Measurements from ENCODE around the gene CP. TPM values are rescaled to one million over a fixed set of nuclear protein-coding genes. Genes with fewer than 3 reads are reported as not detected.

Gene CP
- total and polyA plus RNA-seq, 12 donors, result 1.3 to 22.7 (median 3.5) TPM

DNA sequence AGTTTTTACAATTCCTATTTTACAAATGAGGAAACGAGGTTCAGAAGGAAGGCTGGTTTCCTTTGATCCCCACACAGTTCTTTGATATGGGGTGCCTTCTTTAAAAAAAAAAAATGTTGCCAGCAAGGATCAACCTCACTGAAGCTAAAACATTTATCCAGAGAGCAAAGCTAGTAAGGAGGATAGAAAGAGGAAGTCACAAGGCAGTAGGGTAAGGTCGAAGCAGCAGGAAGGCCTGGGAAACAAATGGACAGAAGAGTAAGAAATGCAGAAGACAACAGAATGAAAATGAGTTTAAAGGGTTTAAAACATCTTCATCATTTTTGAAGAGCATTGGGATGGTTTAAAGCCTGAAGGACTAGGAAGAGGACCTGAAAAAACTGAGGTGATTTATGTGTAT, 30.6 kb upstream of the CP start:
- no peak overlapping the region for H3K27ac ChIP-seq
- H3K9me3 ChIP-seq, result peaks cover 0 to 2% (median 0%) of the 10 kb centered on the region in 11 donors
- 78 to 84% methylated on average over 2 of the region's 2 CpGs for WGBS, 2 donors
- peaks cover 0 to 13% (median 0%) of the 10 kb centered on the region in 9 donors for H3K4me1 ChIP-seq
- intact Hi-C loops (cut with DNase I), result no loop called here
- DNase-seq, result no peak
- no peaks in the 10 kb centered on the region for H3K27me3 ChIP-seq
- H3K4me3 ChIP-seq, result no peak overlapping the region
- ATAC-seq, result no peak
- TF ChIP-seq, protein P1, sequence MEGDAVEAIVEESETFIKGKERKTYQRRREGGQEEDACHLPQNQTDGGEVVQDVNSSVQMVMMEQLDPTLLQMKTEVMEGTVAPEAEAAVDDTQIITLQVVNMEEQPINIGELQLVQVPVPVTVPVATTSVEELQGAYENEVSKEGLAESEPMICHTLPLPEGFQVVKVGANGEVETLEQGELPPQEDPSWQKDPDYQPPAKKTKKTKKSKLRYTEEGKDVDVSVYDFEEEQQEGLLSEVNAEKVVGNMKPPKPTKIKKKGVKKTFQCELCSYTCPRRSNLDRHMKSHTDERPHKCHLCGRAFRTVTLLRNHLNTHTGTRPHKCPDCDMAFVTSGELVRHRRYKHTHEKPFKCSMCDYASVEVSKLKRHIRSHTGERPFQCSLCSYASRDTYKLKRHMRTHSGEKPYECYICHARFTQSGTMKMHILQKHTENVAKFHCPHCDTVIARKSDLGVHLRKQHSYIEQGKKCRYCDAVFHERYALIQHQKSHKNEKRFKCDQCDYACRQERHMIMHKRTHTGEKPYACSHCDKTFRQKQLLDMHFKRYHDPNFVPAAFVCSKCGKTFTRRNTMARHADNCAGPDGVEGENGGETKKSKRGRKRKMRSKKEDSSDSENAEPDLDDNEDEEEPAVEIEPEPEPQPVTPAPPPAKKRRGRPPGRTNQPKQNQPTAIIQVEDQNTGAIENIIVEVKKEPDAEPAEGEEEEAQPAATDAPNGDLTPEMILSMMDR (IDR thresholded peaks at IDR 0.05), result no peak
- no peaks in the 10 kb centered on the region for H3K36me3 ChIP-seq

DNA sequence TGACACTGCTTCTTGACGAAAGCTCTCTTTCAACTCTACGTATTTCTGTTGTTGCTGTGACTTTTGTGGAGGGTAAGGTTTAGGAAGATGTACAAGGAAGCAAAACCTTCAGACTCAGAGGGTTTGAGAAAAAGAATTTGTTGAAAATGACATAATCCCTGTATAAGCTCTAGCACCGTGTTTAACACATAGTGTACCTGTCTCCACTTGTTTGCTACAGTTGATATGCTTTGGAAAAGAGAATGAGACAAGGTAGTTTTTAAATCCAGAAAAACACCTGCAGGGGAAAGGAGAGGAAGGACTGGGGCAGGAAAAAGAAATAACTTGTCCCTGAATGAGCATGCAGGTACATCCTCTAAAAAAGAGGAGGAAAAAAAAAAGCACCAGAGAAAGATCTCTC, 29.6 kb upstream of the CP start:
- DNase-seq, result no peak
- intact Hi-C loops (cut with DNase I), result no loop called here
- H3K27me3 ChIP-seq, result no peaks in the 10 kb centered on the region
- TF ChIP-seq, protein P1 (IDR thresholded peaks at IDR 0.05), result no peak
- no peak overlapping the region for H3K27ac ChIP-seq
- H3K4me1 ChIP-seq, result peaks cover 0 to 24% (median 3%) of the 10 kb centered on the region in 9 donors
- H3K36me3 ChIP-seq, result no peaks in the 10 kb centered on the region
- no peak for ATAC-seq
- H3K9me3 ChIP-seq, result peaks cover 0 to 2% (median 0%) of the 10 kb centered on the region in 11 donors
- 90% methylated on average over 3 of the region's 3 CpGs for WGBS, 2 donors
- H3K4me3 ChIP-seq, result no peak overlapping the region

DNA sequence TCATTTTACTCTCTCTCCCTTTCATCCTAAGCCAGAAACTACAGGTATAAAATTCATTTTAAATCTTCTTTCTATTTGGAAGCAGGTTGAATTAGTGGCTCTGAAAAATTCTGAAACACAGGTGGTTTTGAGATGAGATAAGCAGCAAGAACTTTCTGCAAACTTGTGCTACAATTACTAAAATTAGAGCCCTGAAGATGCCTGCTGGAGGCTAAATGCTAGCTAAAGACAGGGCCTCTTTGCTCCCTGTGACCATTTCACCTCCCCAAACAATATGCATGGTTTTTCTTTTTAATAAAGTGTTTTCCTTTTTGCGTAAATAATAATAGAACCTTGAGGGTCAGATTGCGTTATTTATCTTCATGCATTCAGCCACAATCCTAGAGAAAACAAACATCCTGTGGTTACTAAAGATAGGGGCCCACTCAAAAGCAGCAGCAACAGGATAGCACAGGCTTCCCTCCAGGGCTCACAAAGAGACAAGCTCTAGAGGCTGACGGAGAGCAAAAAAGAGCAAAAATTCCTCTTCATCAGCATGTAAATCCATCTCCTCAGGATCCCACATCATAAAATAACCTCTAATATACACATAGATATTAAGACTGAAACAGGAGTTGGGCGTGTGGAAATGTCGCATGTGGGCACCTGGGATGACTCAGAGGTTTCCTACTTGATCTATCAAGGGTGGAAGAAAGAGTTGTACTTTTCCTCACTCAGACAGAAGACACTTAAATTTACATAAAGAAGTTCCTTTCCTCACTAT, 26.5 kb upstream of the CP start:
- H3K9me3 ChIP-seq, result peaks cover 0 to 2% (median 0%) of the 10 kb centered on the region in 11 donors
- DNase-seq, result no peak
- ATAC-seq, result no peak
- peaks cover 0 to 47% (median 15%) of the 10 kb centered on the region in 9 donors for H3K4me1 ChIP-seq
- no peaks in the 10 kb centered on the region for H3K36me3 ChIP-seq
- intact Hi-C loops (cut with DNase I), result no loop called here
- TF ChIP-seq, protein P1 (IDR thresholded peaks at IDR 0.05), result no peak
- H3K27me3 ChIP-seq, result no peaks in the 10 kb centered on the region
- peak overlapping the region in 3 of 10 donors; percentile 0 to 41 (median 10) for H3K27ac ChIP-seq
- 73 to 76% methylated on average over 5 of the region's 5 CpGs for WGBS, 2 donors
- H3K4me3 ChIP-seq, result no peak overlapping the region

DNA sequence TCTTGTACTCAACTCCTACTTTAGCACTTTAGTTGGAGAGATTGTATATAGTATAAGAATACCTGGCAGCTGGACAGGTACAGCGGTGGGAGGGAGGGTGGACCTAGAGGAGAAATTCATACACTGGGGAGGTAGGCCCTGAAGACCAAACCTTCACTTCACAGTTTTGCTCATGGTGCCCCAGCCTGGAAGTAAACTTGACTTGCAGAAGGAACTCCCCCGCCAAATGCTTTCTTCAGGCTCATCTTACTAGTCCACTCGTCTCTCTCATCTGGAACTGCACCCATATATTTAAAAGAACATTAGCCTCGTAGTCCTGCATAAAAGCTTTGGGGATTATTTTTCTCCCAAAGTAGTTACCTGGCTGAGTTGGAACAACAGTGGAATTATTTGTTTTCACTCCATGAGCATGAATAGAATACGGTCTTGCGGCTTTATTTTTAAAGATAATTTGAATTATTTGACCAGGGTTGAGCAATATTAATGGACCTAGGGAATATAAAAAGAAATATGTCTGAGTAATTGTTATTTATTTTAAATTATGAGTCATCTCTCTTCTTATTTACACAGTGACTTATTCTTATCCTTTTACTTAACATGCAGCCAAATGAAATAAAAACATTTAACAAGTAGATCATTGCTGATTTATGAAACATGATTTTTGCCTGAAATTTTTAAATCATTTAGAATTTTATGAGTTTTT, 25.5 kb upstream of the CP start:
- no peaks in the 10 kb centered on the region for H3K27me3 ChIP-seq
- no peaks in the 10 kb centered on the region for H3K36me3 ChIP-seq
- no peaks in the 10 kb centered on the region for H3K9me3 ChIP-seq
- H3K4me3 ChIP-seq, result no peak overlapping the region
- intact Hi-C loops (cut with DNase I), result no loop called here
- 82 to 84% methylated on average over 6 of the region's 6 CpGs for WGBS, 2 donors
- no peak for DNase-seq
- TF ChIP-seq, protein P1 (IDR thresholded peaks at IDR 0.05), result no peak
- ATAC-seq, result peak in 4 of 8 donors; percentile 31 to 61 (median 38)
- peaks cover 0 to 47% (median 15%) of the 10 kb centered on the region in 9 donors for H3K4me1 ChIP-seq
- H3K27ac ChIP-seq, result peak overlapping the region in 2 of 10 donors; percentile 0 to 41
